ENCODE measurements around the gene DPP9. TPM values are rescaled to one million over a fixed set of nuclear protein-coding genes. Genes with fewer than 3 reads are reported as not detected.

Gene DPP9
- total RNA-seq, 1 donor from 2014 or later = 17.1 TPM

GRCh38 chr19:4701557-4701956 lies 22.1 kb downstream of the DPP9 start:
- Histone ChIP-seq H3K9me3 (ENCODE audit: low read depth) (no peaks in the 10 kb centered on the region), H3K27me3 (no peaks in the 10 kb centered on the region)
- no peak for TF ChIP-seq EZH2phosphoT487 (IDR thresholded peaks at IDR 0.05)
- TF ChIP-seq, protein P1, sequence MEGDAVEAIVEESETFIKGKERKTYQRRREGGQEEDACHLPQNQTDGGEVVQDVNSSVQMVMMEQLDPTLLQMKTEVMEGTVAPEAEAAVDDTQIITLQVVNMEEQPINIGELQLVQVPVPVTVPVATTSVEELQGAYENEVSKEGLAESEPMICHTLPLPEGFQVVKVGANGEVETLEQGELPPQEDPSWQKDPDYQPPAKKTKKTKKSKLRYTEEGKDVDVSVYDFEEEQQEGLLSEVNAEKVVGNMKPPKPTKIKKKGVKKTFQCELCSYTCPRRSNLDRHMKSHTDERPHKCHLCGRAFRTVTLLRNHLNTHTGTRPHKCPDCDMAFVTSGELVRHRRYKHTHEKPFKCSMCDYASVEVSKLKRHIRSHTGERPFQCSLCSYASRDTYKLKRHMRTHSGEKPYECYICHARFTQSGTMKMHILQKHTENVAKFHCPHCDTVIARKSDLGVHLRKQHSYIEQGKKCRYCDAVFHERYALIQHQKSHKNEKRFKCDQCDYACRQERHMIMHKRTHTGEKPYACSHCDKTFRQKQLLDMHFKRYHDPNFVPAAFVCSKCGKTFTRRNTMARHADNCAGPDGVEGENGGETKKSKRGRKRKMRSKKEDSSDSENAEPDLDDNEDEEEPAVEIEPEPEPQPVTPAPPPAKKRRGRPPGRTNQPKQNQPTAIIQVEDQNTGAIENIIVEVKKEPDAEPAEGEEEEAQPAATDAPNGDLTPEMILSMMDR (IDR thresholded peaks at IDR 0.05) = no peak
- TF ChIP-seq EZH2 (IDR thresholded peaks at IDR 0.05) = no peak

DNA sequence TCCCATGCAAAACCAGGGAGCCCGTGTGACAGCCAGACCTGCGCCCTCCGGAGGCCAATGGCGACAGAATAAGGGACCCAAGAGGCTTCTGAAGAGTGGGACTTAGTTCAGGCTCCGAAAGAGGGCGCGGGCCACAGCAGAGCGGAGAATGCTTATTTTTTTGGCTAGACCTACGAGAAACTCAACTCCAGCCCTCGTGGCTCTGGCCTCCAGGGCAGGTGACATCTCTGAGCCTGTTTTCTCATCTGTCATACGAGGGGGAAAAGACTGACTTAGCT lies 23.0 kb downstream of the DPP9 start:
- Mint-ChIP-seq H3K27ac (no peak overlapping the region), H3K36me3 (peaks cover 11% of the 10 kb centered on the region), H3K4me3 (no peak overlapping the region), H3K9me3 (no peaks in the 10 kb centered on the region), H3K27me3 (ENCODE audit: insufficient read depth, low read depth) (no peaks in the 10 kb centered on the region), H3K4me1 (no peaks in the 10 kb centered on the region)
- H2AFZ ChIP-seq (replicated peaks) = no peak overlapping the region
- H3K9me3 ChIP-seq (ENCODE audit: low read depth) = no peaks in the 10 kb centered on the region
- H3K4me3 ChIP-seq = no peak overlapping the region
- no peaks in the 10 kb centered on the region for H3K27me3 ChIP-seq
- no peak overlapping the region for H3K27ac ChIP-seq
- H3K4me2 ChIP-seq = no peak overlapping the region
- H3F3A ChIP-seq (ENCODE audit: low read depth) = no peaks in the 10 kb centered on the region
- H3K36me3 ChIP-seq = no peaks in the 10 kb centered on the region
- no peaks in the 10 kb centered on the region for H4K20me1 ChIP-seq (ENCODE audit: low read depth)
- no peaks in the 10 kb centered on the region for H3K4me1 ChIP-seq
- TF ChIP-seq EZH2 (IDR thresholded peaks at IDR 0.05) (no peak), EZH2phosphoT487 (IDR thresholded peaks at IDR 0.05) (no peak)
- TF ChIP-seq, protein P1 (IDR thresholded peaks at IDR 0.05) = no peak
- no peak overlapping the region for H3K9ac ChIP-seq
- no peaks in the 10 kb centered on the region for H3K79me2 ChIP-seq (ENCODE audit: low read depth)
- no peak for DNase-seq (ENCODE audit: low spot score)

More at GRCh38 chr19:4701557-4701956, 22.1 kb downstream of the DPP9 start:
- H3K27ac ChIP-seq = no peak overlapping the region
- no peak overlapping the region for H2AFZ ChIP-seq (replicated peaks)
- H3K79me2 ChIP-seq (ENCODE audit: low read depth) = no peaks in the 10 kb centered on the region
- H3K27me3 Mint-ChIP-seq (ENCODE audit: insufficient read depth, low read depth) = no peaks in the 10 kb centered on the region
- H3K4me1 ChIP-seq = no peaks in the 10 kb centered on the region
- peaks cover 11% of the 10 kb centered on the region for H3K36me3 Mint-ChIP-seq
- no peak overlapping the region for H3K4me3 Mint-ChIP-seq
- no peak for DNase-seq (ENCODE audit: low spot score)
- no peak overlapping the region for H3K27ac Mint-ChIP-seq
- H3K9ac ChIP-seq = no peak overlapping the region
- no peak overlapping the region for H3K4me2 ChIP-seq
- no peaks in the 10 kb centered on the region for H3K9me3 Mint-ChIP-seq
- H3K4me1 Mint-ChIP-seq = no peaks in the 10 kb centered on the region
- no peak overlapping the region for H3K4me3 ChIP-seq
- H3K36me3 ChIP-seq = no peaks in the 10 kb centered on the region
- no peaks in the 10 kb centered on the region for H4K20me1 ChIP-seq (ENCODE audit: low read depth)
- no peaks in the 10 kb centered on the region for H3F3A ChIP-seq (ENCODE audit: low read depth)

- Mint-ChIP-seq H3K4me3 (no peak overlapping the region), H3K27ac (no peak overlapping the region), H3K9me3 (no peaks in the 10 kb centered on the region), H3K36me3 (peaks cover 10% of the 10 kb centered on the region), H3K27me3 (ENCODE audit: insufficient read depth, low read depth) (no peaks in the 10 kb centered on the region), H3K4me1 (no peaks in the 10 kb centered on the region)
- Histone ChIP-seq H3K27ac (no peak overlapping the region), H3K9ac (no peak overlapping the region), H3K4me1 (no peaks in the 10 kb centered on the region), H4K20me1 (ENCODE audit: low read depth) (no peaks in the 10 kb centered on the region), H3K36me3 (no peaks in the 10 kb centered on the region), H3F3A (ENCODE audit: low read depth) (no peaks in the 10 kb centered on the region), H2AFZ (replicated peaks) (no peak overlapping the region), H3K9me3 (ENCODE audit: low read depth) (no peaks in the 10 kb centered on the region), H3K79me2 (ENCODE audit: low read depth) (no peaks in the 10 kb centered on the region), H3K4me2 (no peak overlapping the region), H3K27me3 (no peaks in the 10 kb centered on the region), H3K4me3 (no peak overlapping the region)
- TF ChIP-seq EZH2phosphoT487 (IDR thresholded peaks at IDR 0.05) (no peak), EZH2 (IDR thresholded peaks at IDR 0.05) (no peak)
- TF ChIP-seq, protein P1 (IDR thresholded peaks at IDR 0.05) = no peak
- no peak for DNase-seq (ENCODE audit: low spot score)
These were observed 23.6 kb downstream of the DPP9 start for GRCh38 chr19:4699826-4700692.

All from neural progenitor cell (in vitro differentiated cells).